Raji (cell line): Measurements from ENCODE around the gene DPH7.

Experiments used
- POLR2A ChIP-seq: IDR thresholded peaks from 2 replicates; pipeline ENCODE4 v1.6.1; 2011; ENCODE audit warnings: low read depth, low read length, control low read depth; ENCODE audit not compliant: insufficient read depth

Gene DPH7

GRCh38 chr9:137564817-137565411 is 13.8 kb downstream of the DPH7 start:
- TF ChIP-seq POLR2A = no peak

GRCh38 chr9:137564134-137564533 is 14.6 kb downstream of the DPH7 start:
- no peak for TF ChIP-seq POLR2A

GRCh38 chr9:137558127-137558526 is 20.6 kb downstream of the DPH7 start:
- no peak for TF ChIP-seq POLR2A

- TF ChIP-seq POLR2A = no peak
Measured at GRCh38 chr9:137556069-137556838, 22.5 kb downstream of the DPH7 start.

- TF ChIP-seq POLR2A = no peak
Measured at GRCh38 chr9:137555179-137555578, 23.5 kb downstream of the DPH7 start.

- TF ChIP-seq POLR2A = no peak
Measured at GRCh38 chr9:137554349-137554748, 24.4 kb downstream of the DPH7 start.

GRCh38 chr9:137552022-137552768 is 26.5 kb downstream of the DPH7 start:
- no peak; the same call in 1 of the 2 replicates for TF ChIP-seq POLR2A

- peak; percentile 80 for TF ChIP-seq POLR2A
Measured at GRCh38 chr9:137551264-137552021, 27.3 kb downstream of the DPH7 start, which contains the start of gene MRPL41. Gene MRPL41, plus strand, starts transcription at chr9:137551879. Its CDS starts 203 bp downstream, at chr9:137552082.

- no peak for TF ChIP-seq POLR2A
Measured at GRCh38 chr9:137550231-137550621, 28.5 kb downstream of the DPH7 start, which contains the start of gene PNPLA7. Gene PNPLA7, minus strand, starts transcription at chr9:137550402. Its CDS starts 205 bp downstream, at chr9:137550197.

GRCh38 chr9:137547687-137548543 is 30.8 kb downstream of the DPH7 start:
- TF ChIP-seq POLR2A = no peak

- no peak for TF ChIP-seq POLR2A
Measured at GRCh38 chr9:137545123-137545522, 33.6 kb downstream of the DPH7 start.

GRCh38 chr9:137544176-137544760 is 34.5 kb downstream of the DPH7 start:
- TF ChIP-seq POLR2A = no peak

- TF ChIP-seq POLR2A = no peak
Measured at GRCh38 chr9:137543237-137543963, 35.3 kb downstream of the DPH7 start.

- no peak for TF ChIP-seq POLR2A
Measured at GRCh38 chr9:137542486-137542885, 36.2 kb downstream of the DPH7 start.

- TF ChIP-seq POLR2A = no peak
Measured at GRCh38 chr9:137540536-137540935, 38.2 kb downstream of the DPH7 start.
